HCT116 (cell line): ENCODE results near the gene PHLDB3.
A peak's percentile ranks its signal among the peaks of the same experiment; 100 is the strongest.

Experiments used
- CTCF ChIP-seq, 3 experiments: fragments of 200-600 bp in 1 of 3; sonication (generic) in 1 of 3; IDR thresholded peaks in 2 of 3; conservative IDR thresholded peaks in 1 of 3; 2 replicates each; pipeline ENCODE4 v1.5.1; 2012 to 2017; ENCODE audit warnings: low read depth in 2 of 3, low read length in 2 of 3, antibody characterized with exemption in 1 of 3, borderline replicate concordance in 1 of 3, control low read depth in 1 of 3, mild to moderate bottlenecking in 1 of 3, mixed read lengths in 1 of 3, mixed run types in 1 of 3, moderate library complexity in 1 of 3; ENCODE audit not compliant: insufficient read depth in 1 of 3
- EGR1 ChIP-seq: IDR thresholded peaks from 2 replicates; pipeline ENCODE4 v1.6.1; 2012; ENCODE audit warnings: low read depth
- EZH2 ChIP-seq: fragments of 200-600 bp; sonication (generic); IDR thresholded peaks from 2 replicates; pipeline ENCODE4 v1.6.1; 2017; ENCODE audit warnings: antibody characterized with exemption, mixed run types
- POLR2A ChIP-seq: IDR thresholded peaks from 2 replicates; pipeline ENCODE4 v1.7.0; 2011; ENCODE audit warnings: borderline replicate concordance; ENCODE audit not compliant: insufficient read depth, insufficient read length; ENCODE audit errors: extremely low read depth
- POLR2AphosphoS5 ChIP-seq: IDR thresholded peaks from 2 replicates; pipeline ENCODE4 v1.6.1; 2011; ENCODE audit warnings: mild to moderate bottlenecking, low read depth, low read length, moderate library complexity

GRCh38 chr19:43526884-43527859, 22.6 kb upstream of the PHLDB3 start, which contains the start of gene ETHE1:
- TF ChIP-seq POLR2A (peak; percentile 66), CTCF (IDR thresholded peaks at IDR 0.05 in 2 of 3, conservative IDR thresholded peaks at IDR 0.05 in 1 of 3; ENCODE audit: borderline replicate concordance in 1 of 3, insufficient read depth in 1 of 3, low read depth in 2 of 3, low read length in 2 of 3) (no peak), EZH2 (no peak), EGR1 (peak; percentile 78), POLR2AphosphoS5 (peak; percentile 97)
